ENCODE data around the gene OR6K3. TPM values are rescaled to one million over a fixed set of nuclear protein-coding genes. Genes with fewer than 3 reads are reported as not detected.
"Not testable (repeated sequence)": the region's sequence is repeated elsewhere in the genome, so short reads cannot be mapped to it uniquely, and the experiment has no call there.

Gene OR6K3
- total RNA-seq = not detected

- DNase-seq = no peak
Measured at GRCh38 chr1:158720620-158721019, at the start of gene OR6K3. Gene OR6K3 (minus strand): TSS chr1:158720720. CDS start chr1:158718115, 2,605 bp downstream.

GRCh38 chr1:158754420-158754819, 33.9 kb upstream of the OR6K3 start, which contains the start of gene OR6K6:
Gene OR6K6 (plus strand): TSS chr1:158754720. CDS start chr1:158754888, 168 bp downstream.
- DNase-seq = no peak

DNA sequence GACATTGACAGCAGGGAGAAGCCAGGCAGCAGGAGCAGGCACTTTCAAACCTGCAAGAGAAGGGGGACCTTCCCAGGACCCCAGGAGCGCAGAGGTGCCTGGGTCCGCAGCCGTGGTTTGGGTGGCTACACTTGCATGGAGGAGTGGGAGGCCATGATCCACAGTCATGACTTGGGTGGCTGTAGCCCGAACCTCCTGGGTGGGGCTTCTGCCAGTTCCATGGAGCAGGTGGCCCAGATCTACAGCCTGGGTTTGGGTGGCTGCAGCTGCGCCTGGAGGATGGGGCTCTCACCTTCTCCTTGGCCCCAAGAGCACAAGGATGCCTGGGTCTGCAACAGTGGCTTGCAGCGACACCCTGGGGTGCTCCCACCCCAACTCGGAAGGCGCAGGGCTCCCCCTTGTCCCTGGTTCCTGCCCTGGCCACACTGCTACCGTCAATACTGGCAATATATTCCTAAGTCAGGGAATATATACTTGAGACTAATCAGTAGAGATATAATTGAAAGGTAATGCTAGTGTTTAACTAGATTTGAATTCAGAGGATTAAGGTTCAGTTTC, 31.7 kb upstream of the OR6K3 start:
- no peak for DNase-seq

DNA sequence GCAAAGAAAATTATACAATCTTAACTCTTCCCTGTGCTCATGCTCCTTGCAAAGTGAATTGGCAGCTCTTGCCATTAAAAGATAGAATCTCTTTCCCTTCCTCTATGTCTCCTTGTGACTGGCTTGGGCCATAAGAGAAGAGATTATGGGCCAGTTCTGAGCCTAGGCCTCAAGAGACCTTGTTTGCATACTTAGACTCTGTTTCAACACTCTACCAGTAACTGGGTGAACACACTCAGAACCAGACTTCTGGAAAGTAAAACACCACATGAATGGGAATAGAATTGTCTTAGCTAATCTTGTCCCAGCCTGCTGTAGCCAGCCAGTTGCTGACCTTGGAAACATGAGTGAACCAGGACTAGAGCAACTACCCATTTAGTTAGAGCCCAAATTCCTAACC, 15.3 kb upstream of the OR6K3 start:
- no peak for DNase-seq

DNA sequence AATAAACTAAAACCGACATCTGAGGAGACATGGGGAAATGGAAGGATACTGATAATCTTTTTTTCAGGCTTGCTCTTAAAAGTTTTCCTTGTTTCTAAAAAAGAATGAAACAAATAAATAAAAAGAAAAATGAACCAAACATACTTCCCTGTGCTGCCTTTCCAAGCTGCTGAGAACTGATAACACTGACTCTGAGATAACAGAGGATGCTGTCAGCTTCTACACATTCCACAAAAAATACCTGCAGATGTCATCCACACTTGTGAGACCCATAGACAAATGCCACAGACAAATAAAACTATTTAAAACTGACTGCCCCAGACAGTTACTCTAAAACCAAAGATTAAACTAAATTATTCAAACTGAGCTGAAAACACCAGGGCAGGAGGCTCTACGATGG, 12.0 kb upstream of the OR6K3 start:
- no peak for DNase-seq

DNA sequence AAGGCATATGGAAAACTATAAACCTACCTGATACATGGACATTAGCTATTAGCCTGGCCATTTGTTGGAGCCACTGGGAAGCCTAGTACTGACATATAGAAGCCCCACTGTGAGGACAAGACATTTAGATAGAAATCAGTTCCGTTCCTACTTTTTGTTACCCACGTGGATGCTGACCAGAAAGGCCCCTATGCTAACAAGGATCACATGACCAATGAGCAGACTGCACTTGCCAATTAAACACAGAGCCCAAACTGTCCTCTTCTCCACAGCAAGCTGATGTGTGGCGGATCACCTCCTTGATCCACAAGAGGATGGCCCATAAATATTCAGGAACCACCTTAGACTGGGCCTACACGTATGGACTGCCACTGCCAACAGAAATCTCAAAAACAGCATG, 11.2 kb upstream of the OR6K3 start:
- no peak for DNase-seq

DNA sequence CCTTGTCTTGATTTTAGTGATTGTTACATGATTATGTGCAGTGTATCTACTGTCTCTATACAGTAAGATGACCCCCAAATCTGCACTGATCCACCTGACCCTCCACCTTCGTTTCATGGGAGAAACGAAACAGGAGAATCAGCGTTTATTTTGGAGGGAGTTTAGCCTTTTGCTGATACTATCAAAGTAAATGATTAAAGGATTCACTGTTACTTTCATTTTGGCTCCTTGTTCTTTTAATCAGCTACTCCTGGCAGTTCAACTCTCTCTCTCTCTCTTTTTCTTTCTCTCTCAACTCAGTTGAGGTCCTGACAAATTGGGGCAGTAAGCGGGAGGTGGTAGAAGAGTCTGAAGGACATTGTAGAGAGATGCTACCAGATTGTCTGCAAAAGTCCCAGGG, 9.9 kb upstream of the OR6K3 start:
- no peak for DNase-seq

DNA sequence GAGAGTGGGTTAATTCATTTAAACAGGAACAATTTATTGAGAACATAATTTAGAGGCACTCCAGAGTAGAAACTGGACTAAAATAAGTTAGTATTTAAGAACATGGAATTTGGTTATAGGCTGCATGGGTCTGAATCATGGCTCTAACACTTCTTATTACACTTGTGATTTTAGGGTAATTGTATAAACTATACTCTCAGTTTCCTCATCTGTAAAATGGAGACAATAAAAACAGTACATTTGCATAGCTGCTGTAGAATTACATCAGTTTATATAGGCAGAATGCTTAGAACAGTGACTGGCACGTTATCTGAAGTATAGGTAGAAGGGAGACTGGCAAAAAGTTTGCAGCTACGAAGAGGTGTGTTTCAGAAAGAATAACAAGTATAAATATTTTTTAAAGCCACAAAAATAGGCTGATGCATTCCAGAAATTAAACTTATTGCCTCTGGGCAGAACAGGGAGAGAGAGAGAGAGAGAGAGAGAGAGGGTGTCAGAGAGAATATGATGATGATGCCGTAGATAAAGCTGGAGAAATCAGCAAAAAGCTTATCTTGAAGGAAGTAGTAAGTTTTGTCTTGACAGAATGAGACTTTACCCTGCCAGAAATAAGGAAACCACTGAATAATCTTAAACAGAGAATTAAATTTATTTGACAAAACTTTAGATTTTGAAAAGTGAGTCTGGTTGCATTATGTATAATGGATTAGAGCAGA, 8.1 kb upstream of the OR6K3 start:
- DNase-seq = no peak

- no peak for DNase-seq
Measured at GRCh38 chr1:158724442-158724841, 3.9 kb upstream of the OR6K3 start.

DNA sequence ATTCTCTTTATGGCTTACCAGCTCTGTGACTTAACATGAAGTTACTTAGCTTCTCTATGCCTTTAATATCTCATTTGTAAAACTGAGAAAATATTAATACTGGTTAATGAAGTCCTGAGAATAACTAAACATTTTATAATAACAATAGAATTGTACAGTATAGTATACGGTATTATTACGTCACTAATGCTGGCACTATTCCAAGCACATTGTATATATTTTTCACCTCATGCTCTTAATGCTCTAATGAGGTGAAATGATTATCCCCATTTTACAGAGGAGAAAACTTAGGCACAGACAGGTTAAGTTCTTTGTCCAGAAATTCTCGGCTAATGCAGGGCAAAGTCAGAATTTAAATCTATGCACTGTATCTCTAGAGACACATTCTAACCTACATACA, 856 bp downstream of the OR6K3 start:
- DNase-seq = no peak

DNA sequence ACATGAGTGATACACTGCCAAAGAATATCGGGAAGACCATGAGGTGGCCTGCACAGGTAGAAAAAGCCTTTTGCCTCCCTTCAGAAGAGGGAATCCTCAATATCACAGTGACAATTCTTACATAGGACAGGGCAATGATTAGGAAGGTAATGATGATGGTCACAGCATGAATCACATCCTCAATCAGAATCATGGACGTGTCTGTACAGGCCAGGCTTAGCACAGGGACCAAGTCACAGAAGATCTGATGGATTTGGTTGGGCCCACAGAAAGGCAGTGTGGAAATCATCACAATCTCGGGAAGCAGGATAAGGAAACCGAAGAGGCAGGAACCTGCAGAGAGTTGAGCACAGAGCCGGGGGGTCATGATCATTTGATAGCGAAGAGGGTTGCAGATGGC, 3.2 kb downstream of the OR6K3 start:
- no peak for DNase-seq

- DNase-seq = no peak
Measured at GRCh38 chr1:158716335-158716734, 4.2 kb downstream of the OR6K3 start.

DNA sequence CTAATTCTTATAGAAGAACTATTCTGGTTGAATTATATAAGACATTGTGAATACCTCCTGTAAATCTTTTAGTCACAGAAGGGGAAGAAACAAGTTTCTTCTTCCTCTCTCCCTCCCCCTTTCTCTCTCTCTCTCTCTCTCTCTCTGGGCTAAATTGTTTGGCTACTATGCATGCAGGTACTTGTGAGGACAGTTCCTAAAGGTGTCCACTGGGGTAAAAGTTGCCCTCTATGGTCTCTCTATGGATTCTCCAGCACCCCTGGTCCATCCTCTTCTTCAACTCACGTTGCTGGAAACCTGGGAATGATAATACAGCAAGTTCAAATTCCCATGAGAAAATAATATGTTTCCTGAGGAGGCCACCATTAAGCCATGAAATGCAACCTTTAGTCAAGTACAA, 5.8 kb downstream of the OR6K3 start:
- DNase-seq = no peak

DNA sequence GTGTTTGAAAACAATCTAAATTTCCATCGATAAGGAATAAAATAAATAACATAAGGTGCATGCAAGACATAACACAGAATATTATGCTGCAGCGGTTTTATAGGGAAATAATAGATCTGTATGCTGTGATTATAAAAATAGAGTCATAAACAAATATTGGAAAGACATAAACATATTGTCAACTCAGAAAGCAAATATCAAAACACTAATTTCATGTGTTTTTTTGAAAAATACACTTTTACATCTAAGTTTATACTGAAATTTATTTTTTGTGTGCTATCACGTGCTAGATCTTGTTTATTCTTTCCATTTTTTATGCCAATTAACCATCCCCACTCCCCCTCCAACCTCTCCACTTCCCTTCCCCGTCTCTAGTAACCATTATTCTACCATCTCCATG, 9.4 kb downstream of the OR6K3 start:
- DNase-seq = no peak

DNA sequence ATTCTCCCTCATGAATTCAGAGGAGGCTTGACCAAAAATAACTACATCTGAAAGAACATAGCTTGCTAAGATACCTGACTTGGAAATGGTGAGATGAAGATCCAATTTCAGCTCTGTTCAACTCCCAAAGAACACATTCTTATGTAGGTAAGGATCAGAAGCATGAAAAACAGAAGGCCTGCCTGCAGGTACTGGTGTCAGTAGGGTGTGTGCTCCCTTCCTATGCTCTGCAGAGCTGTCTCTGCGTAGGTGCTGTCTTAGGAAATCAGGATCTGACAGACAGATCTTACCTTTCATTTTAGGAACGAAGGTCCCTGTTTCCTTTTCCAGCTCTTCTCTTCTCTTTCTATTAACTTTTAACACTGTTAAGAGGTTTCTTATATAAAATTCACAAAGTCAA, 14.4 kb downstream of the OR6K3 start:
- DNase-seq = no peak

GRCh38 chr1:158700552-158700951, 20.0 kb downstream of the OR6K3 start, which contains the start of gene OR6K2:
Gene OR6K2 (minus strand): TSS chr1:158700652. CDS start chr1:158700652, 0 bp downstream.
- DNase-seq = no peak

- no peak for DNase-seq
Measured at GRCh38 chr1:158694596-158694995, 25.9 kb downstream of the OR6K3 start.

GRCh38 chr1:158692356-158692755, 28.2 kb downstream of the OR6K3 start:
- no peak for DNase-seq

- DNase-seq = no peak
Measured at GRCh38 chr1:158691907-158692306, 28.6 kb downstream of the OR6K3 start.

DNA sequence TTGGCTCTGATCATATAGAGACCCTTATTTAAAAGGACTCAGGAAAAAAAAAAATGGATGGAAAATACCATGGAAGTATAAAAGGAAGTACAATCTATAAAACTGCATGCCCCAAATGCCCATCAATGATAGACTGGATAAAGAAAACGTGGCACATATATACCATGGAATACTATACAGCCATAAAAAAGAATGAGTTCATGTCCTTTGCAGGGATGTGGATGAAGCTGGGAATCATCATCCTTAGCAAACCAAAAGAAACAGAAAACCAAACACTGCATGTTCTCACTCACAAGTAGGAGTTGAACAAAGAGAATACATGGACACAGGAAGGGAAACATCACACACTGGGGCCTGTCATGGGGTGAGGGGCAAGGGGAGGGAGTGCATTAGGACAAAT, 29.4 kb downstream of the OR6K3 start:
- DNase-seq = not testable (repeated sequence)

- no peak for DNase-seq
Measured at GRCh38 chr1:158689875-158690274, 30.6 kb downstream of the OR6K3 start.

GRCh38 chr1:158689110-158689509, 31.4 kb downstream of the OR6K3 start:
- no peak for DNase-seq

GRCh38 chr1:158688343-158688742, 32.2 kb downstream of the OR6K3 start:
- DNase-seq = not testable (repeated sequence)

GRCh38 chr1:158687037-158687436, 33.5 kb downstream of the OR6K3 start:
- DNase-seq = no peak

Measured in skin of body (tissue), 2 donors.